ENCODE data around the gene KRTAP9-6.
"Not testable (repeated sequence)": the region's sequence is repeated elsewhere in the genome, so short reads cannot be mapped to it uniquely, and the experiment has no call there.

KRTAP9-6 gene

DNA sequence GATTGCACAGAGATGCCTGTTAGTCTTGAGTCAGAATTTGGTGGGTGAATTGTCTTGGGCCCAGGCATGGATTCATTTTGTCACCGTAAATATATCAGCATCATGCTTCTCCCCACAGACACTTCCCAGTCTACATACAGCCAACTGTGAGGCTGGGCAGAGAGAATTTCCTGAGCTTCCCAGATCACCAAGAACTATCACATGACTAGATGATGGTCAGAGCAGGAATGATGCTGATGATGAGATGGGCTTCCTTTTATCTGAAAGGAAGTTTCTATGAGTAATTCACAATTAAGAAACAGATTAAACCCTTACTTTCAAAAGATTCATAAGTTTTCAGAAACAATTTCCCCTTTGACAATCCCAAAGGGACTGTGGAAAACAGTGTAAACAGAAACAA is 10.3 kb upstream of the KRTAP9-6 start:
- no peak overlapping the region for H3K4me3 ChIP-seq (ENCODE audit: low read depth, low read length, poor library complexity, severe bottlenecking)
- TF ChIP-seq EZH2 (IDR thresholded peaks at IDR 0.05; ENCODE audit: borderline replicate concordance, low read length) = no peak
- TF ChIP-seq, protein P1, sequence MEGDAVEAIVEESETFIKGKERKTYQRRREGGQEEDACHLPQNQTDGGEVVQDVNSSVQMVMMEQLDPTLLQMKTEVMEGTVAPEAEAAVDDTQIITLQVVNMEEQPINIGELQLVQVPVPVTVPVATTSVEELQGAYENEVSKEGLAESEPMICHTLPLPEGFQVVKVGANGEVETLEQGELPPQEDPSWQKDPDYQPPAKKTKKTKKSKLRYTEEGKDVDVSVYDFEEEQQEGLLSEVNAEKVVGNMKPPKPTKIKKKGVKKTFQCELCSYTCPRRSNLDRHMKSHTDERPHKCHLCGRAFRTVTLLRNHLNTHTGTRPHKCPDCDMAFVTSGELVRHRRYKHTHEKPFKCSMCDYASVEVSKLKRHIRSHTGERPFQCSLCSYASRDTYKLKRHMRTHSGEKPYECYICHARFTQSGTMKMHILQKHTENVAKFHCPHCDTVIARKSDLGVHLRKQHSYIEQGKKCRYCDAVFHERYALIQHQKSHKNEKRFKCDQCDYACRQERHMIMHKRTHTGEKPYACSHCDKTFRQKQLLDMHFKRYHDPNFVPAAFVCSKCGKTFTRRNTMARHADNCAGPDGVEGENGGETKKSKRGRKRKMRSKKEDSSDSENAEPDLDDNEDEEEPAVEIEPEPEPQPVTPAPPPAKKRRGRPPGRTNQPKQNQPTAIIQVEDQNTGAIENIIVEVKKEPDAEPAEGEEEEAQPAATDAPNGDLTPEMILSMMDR (IDR thresholded peaks at IDR 0.05; ENCODE audit: low read length) = no peak
- H3F3A ChIP-seq (ENCODE audit: insufficient read depth, low read length) = no peaks in the 10 kb centered on the region
- H3K79me2 ChIP-seq (ENCODE audit: insufficient read depth, low read length) = no peaks in the 10 kb centered on the region
- no peak overlapping the region for H2AFZ ChIP-seq (ENCODE audit: low read length)
- no peaks in the 10 kb centered on the region for H3K4me1 ChIP-seq (ENCODE audit: insufficient read depth, low read length, severe bottlenecking)
- H3K27ac ChIP-seq (ENCODE audit: low read depth, low read length, poor library complexity, severe bottlenecking) = no peak overlapping the region
- no peak overlapping the region for H3K9ac ChIP-seq (ENCODE audit: low read length)
- H3K4me2 ChIP-seq (ENCODE audit: low read length) = no peak overlapping the region
- H3K9me3 ChIP-seq (ENCODE audit: low read length) = no peaks in the 10 kb centered on the region
- H4K20me1 ChIP-seq (ENCODE audit: insufficient read depth, low read length) = no peaks in the 10 kb centered on the region
- H3K36me3 ChIP-seq (ENCODE audit: insufficient read depth, low read length) = no peaks in the 10 kb centered on the region
- H3K27me3 ChIP-seq (ENCODE audit: insufficient read depth, low read length) = no peaks in the 10 kb centered on the region
- no peaks in the 10 kb centered on the region for H3K9me2 ChIP-seq (ENCODE audit: low read depth, low read length)

DNA sequence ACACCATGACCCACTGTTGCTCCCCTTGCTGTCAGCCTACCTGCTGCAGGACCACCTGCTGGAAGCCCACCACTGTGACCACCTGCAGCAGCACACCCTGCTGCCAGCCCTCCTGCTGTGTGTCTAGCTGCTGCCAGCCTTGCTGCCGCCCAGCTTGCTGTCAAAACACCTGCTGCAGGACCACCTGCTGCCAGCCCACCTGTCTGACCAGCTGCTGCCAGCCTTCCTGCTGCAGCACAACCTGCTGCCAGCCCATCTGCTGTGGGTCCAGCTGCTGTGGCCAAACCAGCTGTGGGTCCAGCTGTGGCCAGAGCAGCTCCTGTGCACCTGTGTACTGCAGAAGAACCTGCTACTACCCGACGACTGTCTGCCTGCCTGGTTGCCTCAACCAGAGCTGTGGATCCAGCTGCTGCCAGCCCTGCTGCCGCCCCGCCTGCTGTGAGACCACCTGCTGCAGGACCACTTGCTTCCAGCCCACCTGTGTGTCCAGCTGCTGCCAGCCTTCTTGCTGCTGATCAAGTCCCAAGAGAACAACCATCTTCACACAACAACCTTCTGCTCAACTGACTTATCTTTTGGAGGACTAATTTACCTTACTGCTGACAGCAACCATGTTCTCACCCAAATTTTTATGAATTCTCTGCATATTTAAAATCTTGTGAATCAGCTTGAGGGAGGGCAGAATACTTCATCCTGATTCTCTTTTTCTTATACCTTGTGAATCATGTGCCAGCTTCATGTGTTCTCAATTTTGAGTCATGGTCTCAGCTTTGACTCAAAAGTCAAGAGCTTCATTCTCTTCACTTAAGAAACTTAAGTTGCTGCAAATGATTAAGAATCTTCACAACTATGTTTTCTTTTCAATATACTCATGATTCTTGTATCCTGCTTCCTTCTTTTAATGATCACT is 9.5 kb upstream of the KRTAP9-6 start, which contains the start of gene KRTAP9-9:
TSS of gene KRTAP9-9 (plus strand) at position 4 of the 910 bp plus-strand sequence.
- H4K20me1 ChIP-seq (ENCODE audit: insufficient read depth, low read length); H2AFZ ChIP-seq (ENCODE audit: low read length); H3K4me2 ChIP-seq (ENCODE audit: low read length); H3K27me3 ChIP-seq (ENCODE audit: insufficient read depth, low read length); H3K9me3 ChIP-seq (ENCODE audit: low read length); H3K4me1 ChIP-seq (ENCODE audit: insufficient read depth, low read length, severe bottlenecking); H3F3A ChIP-seq (ENCODE audit: insufficient read depth, low read length); H3K36me3 ChIP-seq (ENCODE audit: insufficient read depth, low read length); H3K4me3 ChIP-seq (ENCODE audit: low read depth, low read length, poor library complexity, severe bottlenecking); H3K9me2 ChIP-seq (ENCODE audit: low read depth, low read length); H3K79me2 ChIP-seq (ENCODE audit: insufficient read depth, low read length); H3K9ac ChIP-seq (ENCODE audit: low read length); H3K27ac ChIP-seq (ENCODE audit: low read depth, low read length, poor library complexity, severe bottlenecking): not testable (repeated sequence)

DNA sequence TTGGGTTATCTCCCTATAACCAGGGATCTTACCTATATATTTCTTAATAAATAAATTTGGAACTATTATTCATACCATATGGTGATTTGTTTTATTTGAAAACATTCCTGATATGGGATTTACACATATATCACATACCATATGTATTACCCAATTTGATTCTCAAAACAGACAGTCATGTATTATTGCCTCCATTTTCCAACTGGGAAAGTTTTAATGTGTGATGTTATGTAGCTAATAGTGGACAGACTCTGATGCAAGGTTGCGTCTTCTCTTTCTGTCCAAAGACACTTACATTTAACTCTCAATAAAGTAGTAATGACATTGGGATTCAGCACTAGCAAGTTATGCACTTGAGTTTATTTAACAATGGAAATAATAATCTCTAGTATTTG is 8.9 kb upstream of the KRTAP9-6 start:
- H3K79me2 ChIP-seq (ENCODE audit: insufficient read depth, low read length) = no peaks in the 10 kb centered on the region

More for the DNA sequence above, 8.9 kb upstream of the KRTAP9-6 start:
- Histone ChIP-seq H3K27me3 (ENCODE audit: insufficient read depth, low read length) (no peaks in the 10 kb centered on the region), H3K36me3 (ENCODE audit: insufficient read depth, low read length) (no peaks in the 10 kb centered on the region), H3K4me3 (ENCODE audit: low read depth, low read length, poor library complexity, severe bottlenecking) (no peak overlapping the region), H3K9ac (ENCODE audit: low read length) (no peak overlapping the region), H3K9me2 (ENCODE audit: low read depth, low read length) (no peaks in the 10 kb centered on the region), H3F3A (ENCODE audit: insufficient read depth, low read length) (no peaks in the 10 kb centered on the region), H3K27ac (ENCODE audit: low read depth, low read length, poor library complexity, severe bottlenecking) (no peak overlapping the region), H3K4me1 (ENCODE audit: insufficient read depth, low read length, severe bottlenecking) (no peaks in the 10 kb centered on the region), H2AFZ (ENCODE audit: low read length) (no peak overlapping the region), H3K9me3 (ENCODE audit: low read length) (no peaks in the 10 kb centered on the region), H3K4me2 (ENCODE audit: low read length) (no peak overlapping the region), H4K20me1 (ENCODE audit: insufficient read depth, low read length) (no peaks in the 10 kb centered on the region)
- no peak for TF ChIP-seq EZH2 (IDR thresholded peaks at IDR 0.05; ENCODE audit: borderline replicate concordance, low read length)
- TF ChIP-seq, protein P1 (IDR thresholded peaks at IDR 0.05; ENCODE audit: low read length) = no peak
